ENCODE measurements around the gene CFAP74.
"Not testable (repeated sequence)": the region's sequence is repeated elsewhere in the genome, so short reads cannot be mapped to it uniquely, and the experiment has no call there.

CFAP74 gene

DNA sequence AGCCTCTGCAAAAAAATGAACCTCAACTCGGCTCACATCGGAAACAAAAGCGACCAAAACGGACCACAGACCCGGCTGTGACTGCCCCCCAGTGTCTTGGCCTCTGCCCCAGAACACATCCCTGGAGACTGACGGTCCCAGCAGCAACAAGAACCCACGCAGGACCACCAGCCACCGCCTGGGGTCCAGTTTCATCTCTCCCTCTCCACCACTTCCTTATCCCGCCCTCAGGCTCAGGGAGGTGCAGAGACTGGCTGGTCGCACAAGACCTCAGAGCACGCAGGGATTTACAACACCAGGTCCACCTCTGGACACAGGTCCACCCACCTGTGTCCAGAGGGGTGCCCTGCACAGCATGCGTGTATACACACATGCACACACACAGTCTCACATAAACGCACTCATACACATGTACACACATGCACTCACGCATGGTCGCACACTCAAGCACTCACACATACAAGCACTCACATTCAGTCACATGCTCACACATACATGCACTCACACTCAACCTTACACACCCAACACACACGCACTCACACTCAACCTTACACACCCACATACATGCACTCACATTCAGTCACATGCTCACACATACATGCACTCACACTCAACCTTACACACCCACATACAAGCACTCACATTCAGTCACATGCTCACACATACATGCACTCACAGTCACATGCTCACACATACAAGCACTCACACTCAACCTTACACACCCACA lies 65.9 kb downstream of the CFAP74 start:
- no peak for DNase-seq (ENCODE audit: low spot score)
- no peak overlapping the region for H3K4me3 ChIP-seq
- H3K27ac ChIP-seq, result no peak overlapping the region
- TF ChIP-seq, protein P1, sequence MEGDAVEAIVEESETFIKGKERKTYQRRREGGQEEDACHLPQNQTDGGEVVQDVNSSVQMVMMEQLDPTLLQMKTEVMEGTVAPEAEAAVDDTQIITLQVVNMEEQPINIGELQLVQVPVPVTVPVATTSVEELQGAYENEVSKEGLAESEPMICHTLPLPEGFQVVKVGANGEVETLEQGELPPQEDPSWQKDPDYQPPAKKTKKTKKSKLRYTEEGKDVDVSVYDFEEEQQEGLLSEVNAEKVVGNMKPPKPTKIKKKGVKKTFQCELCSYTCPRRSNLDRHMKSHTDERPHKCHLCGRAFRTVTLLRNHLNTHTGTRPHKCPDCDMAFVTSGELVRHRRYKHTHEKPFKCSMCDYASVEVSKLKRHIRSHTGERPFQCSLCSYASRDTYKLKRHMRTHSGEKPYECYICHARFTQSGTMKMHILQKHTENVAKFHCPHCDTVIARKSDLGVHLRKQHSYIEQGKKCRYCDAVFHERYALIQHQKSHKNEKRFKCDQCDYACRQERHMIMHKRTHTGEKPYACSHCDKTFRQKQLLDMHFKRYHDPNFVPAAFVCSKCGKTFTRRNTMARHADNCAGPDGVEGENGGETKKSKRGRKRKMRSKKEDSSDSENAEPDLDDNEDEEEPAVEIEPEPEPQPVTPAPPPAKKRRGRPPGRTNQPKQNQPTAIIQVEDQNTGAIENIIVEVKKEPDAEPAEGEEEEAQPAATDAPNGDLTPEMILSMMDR (IDR thresholded peaks at IDR 0.05), result no peak

DNA sequence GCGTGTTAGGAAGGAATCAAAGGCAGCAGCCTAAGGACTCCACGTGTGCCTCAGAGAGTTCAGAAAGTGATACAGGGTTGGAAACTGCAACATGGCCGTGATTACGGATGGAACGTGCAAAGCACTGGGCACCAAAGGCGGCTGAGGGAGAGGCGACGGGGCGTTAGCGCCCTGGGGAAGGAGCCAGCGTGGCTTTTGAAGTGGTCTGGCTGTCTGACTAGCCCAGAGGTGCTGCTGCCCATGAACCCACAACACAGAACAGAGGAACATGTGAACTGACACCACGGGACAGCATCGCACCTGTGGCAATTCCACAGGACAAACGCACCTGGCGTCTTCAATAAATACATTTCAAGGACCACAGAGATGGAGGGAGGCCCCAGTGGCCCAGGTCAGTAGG lies 66.5 kb downstream of the CFAP74 start:
- TF ChIP-seq, protein P1 (IDR thresholded peaks at IDR 0.05), result no peak
- Histone ChIP-seq H3K4me3 (no peak overlapping the region), H3K27ac (no peak overlapping the region)
- DNase-seq (ENCODE audit: low spot score), result no peak

DNA sequence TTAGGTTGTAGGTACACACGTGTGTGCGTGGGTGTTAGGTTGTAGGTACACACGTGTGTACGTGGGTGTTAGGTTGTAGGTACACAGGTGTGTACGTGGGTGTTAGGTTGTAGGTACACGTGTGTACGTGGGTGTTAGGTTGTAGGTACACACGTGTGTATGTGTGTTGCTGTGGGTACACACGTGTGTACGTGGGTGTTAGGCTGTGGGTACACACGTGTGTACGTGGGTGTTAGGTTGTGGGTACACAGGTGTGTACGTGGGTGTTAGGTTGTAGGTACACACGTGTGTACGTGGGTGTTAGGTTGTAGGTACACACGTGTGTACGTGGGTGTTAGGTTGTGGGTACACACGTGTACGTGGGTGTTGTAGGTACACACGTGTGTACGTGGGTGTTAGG lies 68.7 kb downstream of the CFAP74 start:
- not testable (repeated sequence) for H3K27ac ChIP-seq; H3K4me3 ChIP-seq; DNase-seq (ENCODE audit: low spot score)

DNA sequence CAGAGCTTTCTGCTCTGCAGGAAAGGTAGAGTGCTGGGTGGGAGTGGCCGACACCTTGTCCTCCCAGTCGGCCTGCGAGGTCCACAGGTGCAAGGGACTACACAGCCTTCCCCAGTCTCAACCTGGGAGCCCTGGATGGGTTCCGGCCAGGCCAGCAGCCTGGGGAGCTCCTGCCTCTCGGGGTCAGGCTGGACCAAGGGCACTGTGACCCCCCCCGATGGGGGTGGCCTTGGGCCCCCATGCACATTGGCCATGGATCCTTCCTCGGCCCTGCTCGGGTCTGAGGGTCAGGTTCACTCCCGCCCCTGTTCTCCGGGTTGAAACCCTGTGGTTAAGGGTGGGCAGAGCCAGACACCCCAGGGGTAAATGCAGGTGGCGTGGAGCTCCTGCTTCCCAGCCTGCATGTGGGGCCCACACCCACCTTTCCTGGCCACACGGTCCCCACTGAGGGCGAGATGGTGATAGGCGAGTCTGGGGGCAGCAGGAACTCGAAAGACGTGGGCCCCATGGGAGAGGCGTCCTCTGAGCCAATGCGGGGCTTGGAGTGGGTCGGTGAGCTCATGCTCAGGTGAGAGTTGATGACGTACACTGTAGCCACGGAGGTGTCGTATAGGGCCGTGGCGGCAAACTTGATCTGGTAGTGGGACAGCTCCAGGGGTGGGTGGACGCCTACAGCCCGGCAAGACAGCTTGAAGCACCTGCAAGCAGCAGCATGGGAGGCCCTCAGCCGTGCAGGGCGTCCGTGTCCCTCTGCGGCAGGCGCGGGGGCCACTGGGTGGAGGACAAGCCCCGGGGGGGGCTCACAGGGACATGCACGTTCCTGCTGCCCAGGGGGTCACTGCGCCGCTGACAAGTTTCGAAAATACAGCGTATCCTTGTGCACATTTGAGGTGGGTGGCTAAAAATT lies 73.7 kb downstream of the CFAP74 start:
- no peak overlapping the region for H3K27ac ChIP-seq
- no peak overlapping the region for H3K4me3 ChIP-seq
- DNase-seq (ENCODE audit: low spot score), result peak; percentile 69
- TF ChIP-seq, protein P1 (IDR thresholded peaks at IDR 0.05), result no peak

DNA sequence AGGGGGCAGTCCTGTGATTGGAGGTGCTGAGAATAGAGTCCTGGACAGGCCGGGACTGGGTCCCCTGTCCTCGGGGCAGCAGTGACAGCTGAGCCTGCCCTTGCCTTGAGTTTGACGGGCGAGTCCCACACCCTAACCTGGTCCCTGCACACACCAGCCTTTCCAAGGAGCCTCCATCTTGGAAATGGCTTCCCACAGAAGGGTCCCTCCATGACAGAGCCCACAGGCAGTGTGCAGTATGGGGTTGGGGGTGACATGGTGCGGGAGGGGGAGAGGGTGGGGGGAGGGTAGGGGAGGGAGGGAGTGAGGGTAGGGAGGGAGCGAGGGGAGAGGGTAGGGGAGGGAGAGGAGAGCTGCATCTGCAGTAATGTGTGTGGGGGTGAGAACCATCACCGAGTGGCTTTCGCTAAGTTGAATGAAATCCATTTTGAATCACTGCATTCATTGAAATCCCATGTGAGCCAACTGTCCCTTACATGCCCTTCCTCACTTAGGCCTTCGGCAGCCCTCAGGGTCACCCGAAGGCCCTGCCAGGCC lies 74.4 kb downstream of the CFAP74 start:
- Histone ChIP-seq H3K4me3 (no peak overlapping the region), H3K27ac (no peak overlapping the region)
- TF ChIP-seq, protein P1 (IDR thresholded peaks at IDR 0.05), result no peak
- peak; percentile 17 for DNase-seq (ENCODE audit: low spot score)

DNA sequence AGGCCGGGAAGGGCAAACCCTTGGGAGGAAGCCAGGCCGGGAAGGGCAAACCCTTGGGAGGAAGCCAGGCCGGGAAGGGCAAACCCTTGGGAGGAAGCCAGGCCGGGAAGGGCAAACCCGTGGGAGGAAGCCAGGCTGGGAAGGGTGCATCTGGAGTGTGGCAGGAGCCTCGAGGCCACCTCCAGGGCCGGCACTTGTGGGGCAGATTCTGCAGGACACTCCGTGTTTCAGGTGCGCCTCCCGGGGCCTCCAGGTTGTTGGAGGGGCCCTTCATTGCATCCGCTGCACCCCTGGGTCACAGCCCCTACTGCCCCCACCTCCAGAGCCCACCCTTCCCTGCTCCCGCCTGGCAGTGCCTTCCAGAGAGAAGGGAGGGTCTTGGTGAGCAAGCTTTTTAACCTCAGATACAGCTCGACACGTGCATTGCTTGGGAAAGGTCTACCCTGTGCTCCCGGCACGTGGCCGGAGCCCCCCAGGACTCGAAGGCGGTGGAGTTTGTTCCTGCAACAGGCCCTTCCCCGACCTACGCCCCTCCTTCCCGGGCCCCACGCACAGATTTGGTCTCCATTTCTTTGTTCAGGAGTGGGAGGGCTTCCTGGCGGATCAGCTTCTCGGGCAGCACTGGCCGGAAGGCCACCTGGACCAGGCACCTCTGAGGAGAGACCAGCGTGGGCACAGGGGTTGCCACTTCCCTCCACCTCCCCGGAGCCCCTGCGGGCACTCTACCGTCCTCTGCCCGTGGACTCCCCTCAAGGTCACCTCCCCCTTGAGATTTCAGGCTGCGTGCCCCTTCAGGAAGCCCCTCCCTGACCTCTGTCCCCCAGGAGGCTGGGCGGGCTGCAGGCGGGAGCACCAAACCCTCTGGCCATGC lies 75.1 kb downstream of the CFAP74 start:
- H3K27ac ChIP-seq, result no peak overlapping the region
- TF ChIP-seq, protein P1 (IDR thresholded peaks at IDR 0.05), result no peak
- DNase-seq (ENCODE audit: low spot score), result peak; percentile 68
- H3K4me3 ChIP-seq, result no peak overlapping the region

DNA sequence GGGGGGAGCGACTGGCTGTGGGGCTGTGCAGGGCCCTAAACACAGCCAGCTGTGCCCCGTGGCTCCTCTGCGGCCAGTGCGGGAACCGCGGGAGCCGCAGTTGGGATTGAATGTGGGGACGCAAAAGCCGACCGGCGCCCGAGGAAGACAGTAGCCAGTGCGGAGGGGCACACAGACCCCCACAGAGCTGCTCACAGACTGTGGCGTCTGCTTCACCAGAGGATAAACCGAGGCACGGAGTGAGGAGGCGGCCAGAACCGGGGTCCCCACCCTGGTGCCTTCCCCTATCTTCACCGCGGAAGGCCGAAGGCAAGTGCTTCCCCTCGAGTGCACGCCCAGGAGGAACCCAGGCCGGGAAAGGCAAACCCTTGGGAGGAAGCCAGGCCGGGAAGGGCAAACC lies 75.8 kb downstream of the CFAP74 start:
- no peak for DNase-seq (ENCODE audit: low spot score)
- TF ChIP-seq, protein P1 (IDR thresholded peaks at IDR 0.05), result no peak
- no peak overlapping the region for H3K4me3 ChIP-seq
- H3K27ac ChIP-seq, result no peak overlapping the region

Data from coronary artery (tissue), 2 donors.